Measurements from ENCODE around the gene ZDHHC20.

- TF ChIP-seq CEBPB (IDR thresholded peaks at IDR 0.05) (no peak), RAD21 (conservative IDR thresholded peaks at IDR 0.05 in 1 of 2, IDR thresholded peaks at IDR 0.05 in 1 of 2) (no peak), MAX (IDR thresholded peaks at IDR 0.05) (no peak), CBX8 (IDR thresholded peaks at IDR 0.05) (no peak)
Observed at GRCh38 chr13:21461131-21461530, 2.0 kb upstream of the ZDHHC20 start.

Measured in A549 (cell line).